ENCODE results near the gene FOXS1. TPM values are rescaled to one million over a fixed set of nuclear protein-coding genes. Genes with fewer than 3 reads are reported as not detected.
"Not testable (repeated sequence)": the region's sequence is repeated elsewhere in the genome, so short reads cannot be mapped to it uniquely, and the experiment has no call there.

The FOXS1 gene
- total RNA-seq, 1 experiment from 2014 or later, result not detected

DNA sequence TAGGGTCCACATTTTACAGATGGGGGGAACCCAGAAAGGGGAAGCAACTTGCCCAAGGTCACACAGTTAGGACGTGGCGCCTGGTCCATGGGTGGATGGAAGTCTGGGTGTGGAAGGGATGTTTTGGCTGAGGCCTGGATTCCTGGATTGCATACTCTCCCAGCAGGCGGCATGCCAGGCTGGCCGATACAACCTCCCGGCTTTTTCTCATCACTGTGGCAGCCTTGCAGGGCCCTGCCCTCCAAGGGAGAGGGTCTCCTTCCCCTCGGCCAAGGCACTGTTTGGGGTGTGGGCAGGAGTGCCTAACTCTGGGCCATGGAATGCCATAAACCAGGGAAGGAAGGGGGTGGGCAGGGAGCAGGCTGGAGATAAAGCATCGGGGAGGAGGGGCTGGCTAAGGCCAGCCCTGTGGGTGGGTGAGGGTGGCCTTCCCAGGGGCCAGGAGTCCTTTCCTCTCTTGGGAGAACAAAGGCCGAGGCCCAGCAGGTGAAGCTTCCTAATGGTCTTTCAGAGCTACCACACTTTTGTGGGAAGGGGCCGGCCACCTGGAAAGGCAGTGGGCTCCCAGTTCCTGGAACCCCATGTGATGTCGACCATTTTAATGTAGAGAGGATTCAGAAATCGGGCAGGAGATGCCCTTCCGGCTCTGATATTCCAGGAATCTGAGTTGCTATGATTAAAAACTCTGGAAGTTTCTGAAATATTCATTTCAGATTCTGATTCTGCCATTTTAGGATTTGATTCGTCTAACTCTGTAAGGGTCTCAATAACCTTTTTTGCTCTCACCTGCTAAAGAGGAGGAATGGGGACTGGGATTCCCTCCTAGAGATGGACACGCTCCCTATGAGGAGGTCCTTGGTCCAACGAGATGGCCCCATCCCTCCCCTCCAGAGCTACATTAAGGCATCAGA is 4.2 kb downstream of the FOXS1 start:
- DNase-seq (ENCODE audit: low spot score), result no peak

DNA sequence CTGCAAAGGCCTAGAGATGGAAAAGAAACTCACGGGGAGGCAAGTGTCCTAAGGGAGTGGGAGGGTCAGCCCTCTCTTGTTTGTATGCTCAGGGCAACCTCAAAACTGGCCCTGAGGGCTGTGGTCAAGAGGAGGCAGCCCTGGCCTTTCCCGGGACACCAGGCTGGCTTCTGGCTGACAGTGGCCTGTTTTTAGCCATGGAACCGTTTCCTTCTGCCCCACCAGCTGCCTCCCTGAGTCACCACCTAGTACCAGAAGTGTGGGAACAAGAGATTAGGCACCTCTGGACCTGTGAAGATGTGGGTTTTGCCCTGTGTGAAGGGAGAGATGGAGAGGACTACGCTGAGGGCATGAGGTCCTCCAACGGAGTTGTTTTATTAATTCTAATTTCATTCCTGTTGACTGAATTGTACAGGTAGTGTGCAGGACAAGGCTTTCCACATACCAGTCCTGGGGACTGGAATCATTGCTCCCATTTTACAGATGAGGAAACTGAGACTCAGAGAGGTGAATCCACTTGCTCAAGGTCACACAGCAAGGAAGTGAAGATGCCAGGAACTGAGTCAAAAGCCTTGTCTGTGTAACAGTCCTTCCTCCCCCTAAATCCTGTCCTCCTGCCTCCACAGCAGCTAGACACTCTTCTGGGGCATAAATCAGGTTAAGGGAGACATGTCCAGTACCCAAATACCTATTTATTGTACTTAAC is 5.5 kb downstream of the FOXS1 start:
- no peak for DNase-seq (ENCODE audit: low spot score)

DNA sequence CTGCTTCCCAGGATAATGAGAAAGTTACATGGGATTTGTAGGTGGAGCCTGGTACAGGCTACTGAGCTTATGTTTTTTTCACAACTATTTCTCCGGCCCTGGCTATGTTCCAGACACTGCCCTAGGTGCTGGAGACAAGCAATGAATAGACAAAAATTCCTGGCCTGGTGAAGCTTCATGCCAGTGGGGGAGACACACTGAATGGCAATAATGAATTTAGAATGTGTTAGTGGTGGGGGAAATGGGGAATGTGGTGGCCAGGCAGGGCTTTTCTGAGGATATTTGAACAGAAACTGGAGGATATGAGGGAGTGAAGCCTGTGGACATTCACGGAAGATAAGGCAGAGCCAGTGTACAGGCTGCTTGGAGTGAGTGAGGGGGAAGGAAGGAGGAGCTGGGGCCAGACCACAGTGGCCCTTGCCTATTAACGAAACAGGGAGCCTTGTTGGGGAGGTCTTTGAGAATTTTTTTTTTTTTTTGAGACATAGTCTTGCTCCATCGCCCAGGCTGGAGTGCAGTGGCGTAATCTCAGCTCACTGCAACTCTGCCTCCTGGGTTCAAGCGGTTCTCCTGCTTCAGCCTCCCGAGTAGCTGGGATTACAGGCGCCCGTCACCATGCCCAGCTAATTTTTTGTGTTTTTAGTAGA is 6.6 kb downstream of the FOXS1 start:
- DNase-seq (ENCODE audit: low spot score), result no peak

DNA sequence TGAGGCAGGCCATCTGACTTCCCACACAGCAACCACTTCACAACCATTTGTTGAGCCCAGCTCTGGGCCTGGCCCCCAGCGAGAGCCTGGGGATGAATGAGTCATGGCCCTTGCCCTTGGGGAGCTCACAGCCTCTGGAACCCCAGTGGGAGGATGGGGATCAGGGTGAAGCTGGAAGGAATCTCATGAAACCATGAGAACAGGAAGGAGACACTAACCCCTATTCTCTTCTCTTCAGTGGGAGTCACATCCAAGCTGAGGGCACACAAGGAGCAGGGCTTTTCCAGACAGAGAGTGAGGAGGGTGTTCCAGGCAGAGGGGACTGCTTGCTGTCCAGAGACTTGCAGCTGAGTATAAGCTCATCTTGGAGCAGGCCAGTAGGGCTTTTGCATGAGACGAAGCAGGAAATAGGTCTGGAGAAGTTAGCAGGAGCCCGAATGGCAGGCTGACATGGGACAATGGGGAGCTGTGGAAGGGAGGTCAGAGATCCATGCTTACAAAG is 7.5 kb downstream of the FOXS1 start:
- no peak for DNase-seq (ENCODE audit: low spot score)

DNA sequence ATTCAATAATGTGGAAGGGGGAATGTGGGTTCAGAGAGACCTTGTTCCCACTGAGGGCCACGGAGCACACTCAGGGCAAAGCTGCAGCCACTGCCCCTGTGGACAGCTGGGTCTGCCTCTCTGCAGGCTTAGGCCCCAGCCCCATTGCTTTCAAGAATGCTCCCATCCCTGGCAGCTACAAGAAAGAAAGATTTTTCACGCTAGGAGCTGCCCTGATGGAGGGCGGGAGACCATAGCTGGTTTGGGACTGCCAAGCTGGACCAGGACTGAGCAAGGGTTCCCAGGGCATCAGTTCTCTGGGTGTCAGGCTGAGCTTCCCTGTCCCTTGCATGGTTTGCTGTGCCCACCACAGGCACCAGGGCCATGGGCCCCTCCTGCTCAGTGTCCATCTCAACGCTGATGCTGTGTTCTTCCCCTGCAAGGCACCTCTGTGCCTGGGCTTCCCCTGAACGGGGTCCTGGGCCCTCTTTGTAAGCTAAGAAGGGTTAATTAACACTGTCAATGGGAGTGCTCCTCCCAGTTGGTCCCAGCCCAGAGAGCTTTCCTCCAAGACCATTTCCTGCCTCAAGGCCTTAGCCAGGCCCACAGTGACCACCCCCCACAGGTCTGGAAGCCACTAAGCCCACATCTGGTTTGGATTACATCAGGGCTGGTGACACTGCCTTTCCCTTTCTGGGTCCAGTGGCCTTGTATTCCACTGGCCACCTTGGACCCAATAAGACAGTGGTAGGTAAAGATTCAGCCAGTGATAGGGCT is 8.4 kb downstream of the FOXS1 start:
- DNase-seq (ENCODE audit: low spot score), result no peak

DNA sequence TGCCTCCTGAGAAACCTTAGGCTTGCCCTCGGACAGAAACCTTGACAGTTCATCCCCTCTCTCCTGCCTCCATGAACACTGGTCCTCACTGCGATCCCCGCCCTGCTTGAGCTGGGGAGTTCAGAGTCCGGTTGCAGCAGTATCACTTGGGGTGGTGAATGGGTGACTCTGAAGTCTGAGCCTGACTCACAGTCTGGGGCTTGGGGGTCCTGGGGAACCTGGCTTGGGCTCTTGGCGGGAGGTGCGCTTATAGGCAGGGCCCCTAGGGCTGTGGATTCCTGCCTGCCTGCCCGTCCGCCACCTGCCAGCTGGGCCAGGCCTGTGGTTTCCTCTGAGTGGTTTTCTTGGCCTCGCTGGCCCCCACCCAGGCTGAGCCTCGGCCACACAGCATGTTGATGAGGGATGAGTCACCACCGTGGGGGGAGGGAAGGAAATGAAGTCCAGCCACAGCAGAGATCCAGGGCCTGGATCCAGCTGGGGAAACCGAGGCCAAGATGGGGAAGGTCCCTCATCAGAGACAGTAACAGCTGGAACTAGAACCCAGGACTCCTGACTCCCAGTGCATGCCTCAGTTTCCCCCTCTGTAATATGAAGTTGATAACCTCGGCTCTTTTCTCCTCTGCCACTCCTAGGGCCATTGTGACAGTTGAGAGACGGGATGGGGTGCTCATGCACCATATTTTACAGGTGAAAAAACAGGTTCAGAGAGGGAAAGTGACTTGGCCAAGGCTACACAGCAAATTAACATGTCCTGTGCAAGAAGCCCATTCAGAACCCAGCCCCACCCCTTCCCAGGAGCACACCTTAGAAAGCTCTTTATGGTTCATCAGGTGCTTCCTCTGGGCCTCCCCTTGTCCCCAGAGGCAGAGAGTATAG is 9.2 kb downstream of the FOXS1 start:
- peak; percentile 89 for DNase-seq (ENCODE audit: low spot score)

DNA sequence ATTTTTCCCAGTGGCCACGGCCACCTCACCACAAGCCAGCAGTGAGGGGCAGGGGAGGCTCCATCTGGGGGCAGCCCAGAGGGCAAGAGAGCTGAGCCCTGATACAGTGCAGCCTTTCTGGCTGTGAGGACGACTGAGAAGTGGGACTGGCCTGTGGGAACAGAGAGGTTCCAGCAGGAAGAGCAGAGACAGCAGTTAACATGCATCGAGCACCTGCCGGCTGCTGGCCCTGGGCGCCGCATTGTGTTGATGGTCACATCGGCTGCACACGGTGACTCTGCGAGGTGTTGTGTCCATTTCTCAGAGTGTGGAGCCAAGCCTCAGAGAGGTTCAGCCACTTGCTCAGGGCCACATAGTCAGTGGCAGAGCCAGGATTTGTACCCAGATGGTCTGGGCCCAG is 9.8 kb downstream of the FOXS1 start:
- no peak for DNase-seq (ENCODE audit: low spot score)

DNA sequence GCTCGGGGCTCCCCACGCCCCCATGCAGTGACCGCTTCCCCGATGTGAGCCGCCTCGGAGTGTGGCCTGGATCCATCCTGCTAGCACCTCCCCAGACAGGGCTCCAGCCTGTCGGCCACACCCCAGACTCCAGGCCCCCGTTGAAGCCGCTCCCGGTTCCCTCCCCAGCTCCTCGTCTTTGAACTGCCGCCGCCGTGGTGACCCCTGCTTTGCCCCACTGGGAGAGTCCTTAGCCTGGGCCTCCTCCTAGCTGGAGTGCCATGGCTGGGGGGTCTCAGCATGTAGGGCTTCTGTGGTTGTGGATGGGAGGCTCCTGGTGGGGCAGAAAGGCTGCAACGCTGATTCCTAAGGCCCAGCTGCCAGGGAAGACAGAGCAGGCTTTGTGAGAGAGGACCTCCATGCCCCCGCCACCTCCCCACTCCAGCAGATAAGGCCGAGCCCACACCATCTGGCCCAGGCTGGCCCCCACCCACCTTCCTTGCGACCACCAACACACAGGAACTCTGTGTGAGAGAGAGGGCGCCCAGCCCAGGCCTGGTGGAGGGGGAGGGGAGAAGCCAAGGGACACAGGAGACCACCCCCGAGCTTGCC is 11.4 kb downstream of the FOXS1 start:
- no peak for DNase-seq (ENCODE audit: low spot score)

DNA sequence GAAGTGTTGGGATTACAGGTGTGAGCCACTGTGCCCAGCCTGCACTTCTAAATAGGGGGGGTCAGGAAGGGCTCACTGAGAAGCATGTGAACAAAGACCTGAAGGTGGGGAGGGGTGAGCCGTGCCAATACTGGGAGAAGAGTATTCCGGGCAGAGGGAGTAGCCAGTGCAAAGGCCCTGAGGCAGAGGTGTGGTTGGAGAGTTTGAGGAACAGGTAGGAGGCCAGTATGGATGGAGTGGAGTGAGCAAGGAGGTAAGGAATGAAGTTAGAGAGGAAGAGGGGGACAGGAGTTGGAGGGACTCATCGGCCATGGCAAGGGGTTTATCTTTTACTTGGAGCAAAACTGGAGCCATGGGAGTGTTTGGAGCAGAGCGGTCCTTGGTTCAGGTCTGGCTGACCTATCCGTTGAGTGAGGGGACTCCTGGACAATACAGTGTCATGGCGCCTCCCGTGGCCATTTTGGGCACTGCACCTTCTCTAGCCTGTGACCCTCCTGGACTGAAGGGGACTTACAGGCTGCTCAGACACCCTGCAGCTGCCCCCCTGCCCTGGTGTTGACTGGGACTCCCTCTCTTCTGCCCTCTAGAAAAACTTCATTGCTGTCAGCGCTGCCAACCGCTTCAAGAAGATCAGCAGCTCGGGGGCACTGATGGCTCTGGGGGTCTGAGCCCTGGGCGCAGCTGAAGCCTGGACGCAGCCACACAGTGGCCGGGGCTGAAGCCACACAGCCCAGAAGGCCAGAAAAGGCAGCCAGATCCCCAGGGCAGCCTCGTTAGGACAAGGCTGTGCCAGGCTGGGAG is 12.1 kb downstream of the FOXS1 start:
- DNase-seq (ENCODE audit: low spot score), result peak; percentile 85

DNA sequence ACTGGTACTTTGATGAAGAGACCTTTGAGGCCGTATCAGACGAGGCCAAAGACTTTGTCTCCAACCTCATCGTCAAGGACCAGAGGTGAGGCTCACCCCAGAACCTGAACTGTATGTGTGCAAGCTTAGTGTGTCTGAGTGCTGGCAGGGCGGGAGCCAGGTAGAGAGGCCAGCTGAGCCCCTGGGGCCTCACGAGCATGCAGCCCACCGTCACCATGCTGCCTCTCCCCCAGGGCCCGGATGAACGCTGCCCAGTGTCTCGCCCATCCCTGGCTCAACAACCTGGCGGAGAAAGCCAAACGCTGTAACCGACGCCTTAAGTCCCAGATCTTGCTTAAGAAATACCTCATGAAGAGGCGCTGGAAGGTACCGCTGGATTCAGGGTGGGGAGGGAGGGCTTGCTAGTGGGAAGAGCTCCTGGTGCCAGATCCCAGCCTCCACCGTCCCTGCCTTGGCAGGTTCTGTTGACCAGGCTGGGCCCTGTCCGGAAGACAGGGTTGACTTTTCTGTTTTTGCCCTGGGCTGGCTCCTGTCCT is 13.6 kb downstream of the FOXS1 start:
- DNase-seq (ENCODE audit: low spot score), result no peak

DNA sequence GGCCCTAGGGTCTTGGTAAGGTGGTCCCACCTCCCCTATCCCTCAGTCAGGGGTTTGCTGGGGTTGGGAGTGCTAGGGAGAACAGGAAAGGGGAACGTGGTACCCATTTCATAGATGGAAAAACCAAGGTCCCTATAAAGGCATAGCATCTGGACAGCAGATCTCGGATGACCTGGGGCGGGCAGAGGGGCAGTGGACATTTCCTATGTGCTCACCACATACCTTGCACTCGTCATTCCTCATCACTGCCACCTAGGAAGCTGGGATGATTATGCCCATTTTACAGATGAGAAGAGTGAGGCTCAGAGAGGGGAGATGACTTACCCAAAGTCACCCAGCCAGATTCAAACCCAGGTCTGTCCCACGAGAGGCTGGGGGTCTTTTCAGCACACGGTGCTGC is 14.2 kb downstream of the FOXS1 start:
- DNase-seq (ENCODE audit: low spot score), result no peak

DNA sequence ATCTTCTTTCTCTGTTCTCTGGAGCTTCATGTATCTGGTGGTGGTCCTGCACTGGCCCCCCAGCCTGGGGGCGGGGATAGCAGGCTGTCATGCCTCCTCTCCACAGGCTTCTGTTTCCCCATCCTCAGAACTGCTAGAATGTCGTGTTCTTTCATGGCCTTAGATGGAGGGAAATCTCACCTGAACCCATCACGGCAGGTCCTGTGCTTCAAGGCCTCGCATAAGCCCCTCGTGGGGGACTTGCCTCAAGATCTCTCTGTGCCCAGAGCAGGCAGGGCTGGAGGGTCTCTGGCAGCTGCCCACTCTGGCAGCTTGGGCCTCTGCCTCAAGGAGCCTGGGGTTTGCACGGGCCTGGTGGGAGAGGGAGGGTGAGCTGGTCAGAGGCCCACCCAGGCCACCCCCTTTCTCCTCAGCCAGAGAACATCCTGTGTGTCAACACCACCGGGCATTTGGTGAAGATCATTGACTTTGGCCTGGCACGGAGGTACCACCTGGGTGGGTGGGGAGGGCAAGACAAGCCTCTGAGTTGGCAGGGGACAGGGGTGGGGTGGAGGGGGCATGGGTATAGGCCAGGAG is 14.9 kb downstream of the FOXS1 start:
- DNase-seq (ENCODE audit: low spot score), result no peak

DNA sequence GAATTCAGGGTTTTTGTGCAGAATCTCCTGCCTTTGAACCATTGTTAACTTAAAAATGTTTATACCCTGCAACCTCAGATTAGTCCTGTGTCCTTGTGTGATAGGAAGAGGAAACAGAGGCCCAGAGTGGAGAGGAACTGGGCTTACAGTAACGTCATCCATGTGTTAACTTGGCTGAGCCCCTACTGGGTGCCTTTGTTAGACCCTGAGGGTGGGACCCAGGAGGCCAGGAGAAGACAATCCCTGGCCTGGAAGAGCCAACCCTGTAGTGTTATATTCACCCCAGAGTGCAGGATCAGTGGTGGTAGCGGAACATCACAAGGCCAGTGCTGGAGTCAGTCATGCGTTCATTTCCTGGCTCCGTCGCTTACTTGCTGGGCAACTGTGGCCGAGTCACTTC is 15.7 kb downstream of the FOXS1 start:
- DNase-seq (ENCODE audit: low spot score), result no peak

DNA sequence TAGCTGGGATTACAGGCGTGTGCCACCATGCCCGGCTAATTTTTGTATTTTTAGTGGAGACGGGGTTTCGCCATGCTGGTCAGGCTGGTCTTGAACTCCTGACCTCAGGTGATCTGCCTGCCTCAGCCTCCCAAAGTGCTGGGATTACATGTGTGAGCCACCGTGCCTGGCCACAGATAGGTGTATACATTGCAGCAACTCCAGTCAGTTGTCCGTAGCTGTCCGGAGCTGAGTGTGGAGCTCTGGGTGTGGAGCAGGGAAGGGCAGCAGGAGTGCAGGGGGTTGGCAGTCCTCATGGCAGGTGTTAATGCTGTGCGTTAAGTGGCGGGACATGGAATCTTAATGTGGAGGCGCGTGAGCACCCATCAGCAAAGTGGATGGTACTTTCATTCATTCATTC is 17.4 kb downstream of the FOXS1 start:
- not testable (repeated sequence) for DNase-seq (ENCODE audit: low spot score)

DNA sequence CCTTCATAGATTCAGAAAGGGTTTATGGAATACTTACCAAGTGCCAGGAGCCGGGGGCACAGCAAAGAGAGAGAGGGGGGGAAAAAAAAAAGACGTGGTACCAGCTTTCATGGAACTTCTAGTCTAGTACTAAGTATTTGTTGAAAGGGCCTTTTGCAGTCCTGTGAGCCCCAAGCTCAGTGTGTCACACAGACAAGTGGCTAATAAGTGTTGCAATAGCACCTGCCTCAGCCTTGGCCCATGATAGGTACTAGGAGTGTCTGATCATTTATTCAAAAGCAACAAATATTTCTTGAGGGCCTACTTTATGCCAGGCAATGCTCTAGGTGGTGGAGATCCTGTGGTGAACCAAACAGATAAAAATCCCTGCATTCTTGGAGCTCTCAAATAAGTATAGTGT is 18.3 kb downstream of the FOXS1 start:
- no peak for DNase-seq (ENCODE audit: low spot score)

DNA sequence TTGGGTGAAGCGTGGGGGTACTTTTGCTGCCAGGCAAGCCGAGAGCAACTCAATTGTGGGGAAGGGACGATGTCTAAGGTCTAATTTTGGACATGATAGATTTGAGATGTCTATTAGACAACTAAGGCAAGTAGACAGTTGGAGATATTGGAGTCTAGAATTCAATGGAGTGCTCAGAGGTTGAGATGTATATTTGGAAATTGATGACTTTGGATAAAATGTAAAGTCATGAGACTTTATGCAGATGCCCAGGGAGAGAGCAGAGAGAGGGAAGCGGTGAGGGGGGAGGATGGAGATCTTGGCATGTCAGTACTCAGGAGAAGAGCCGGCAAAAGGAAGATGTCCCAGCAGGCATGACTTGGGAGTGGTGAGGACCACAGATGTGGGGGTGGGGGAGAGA is 19.3 kb downstream of the FOXS1 start:
- DNase-seq (ENCODE audit: low spot score), result no peak

DNA sequence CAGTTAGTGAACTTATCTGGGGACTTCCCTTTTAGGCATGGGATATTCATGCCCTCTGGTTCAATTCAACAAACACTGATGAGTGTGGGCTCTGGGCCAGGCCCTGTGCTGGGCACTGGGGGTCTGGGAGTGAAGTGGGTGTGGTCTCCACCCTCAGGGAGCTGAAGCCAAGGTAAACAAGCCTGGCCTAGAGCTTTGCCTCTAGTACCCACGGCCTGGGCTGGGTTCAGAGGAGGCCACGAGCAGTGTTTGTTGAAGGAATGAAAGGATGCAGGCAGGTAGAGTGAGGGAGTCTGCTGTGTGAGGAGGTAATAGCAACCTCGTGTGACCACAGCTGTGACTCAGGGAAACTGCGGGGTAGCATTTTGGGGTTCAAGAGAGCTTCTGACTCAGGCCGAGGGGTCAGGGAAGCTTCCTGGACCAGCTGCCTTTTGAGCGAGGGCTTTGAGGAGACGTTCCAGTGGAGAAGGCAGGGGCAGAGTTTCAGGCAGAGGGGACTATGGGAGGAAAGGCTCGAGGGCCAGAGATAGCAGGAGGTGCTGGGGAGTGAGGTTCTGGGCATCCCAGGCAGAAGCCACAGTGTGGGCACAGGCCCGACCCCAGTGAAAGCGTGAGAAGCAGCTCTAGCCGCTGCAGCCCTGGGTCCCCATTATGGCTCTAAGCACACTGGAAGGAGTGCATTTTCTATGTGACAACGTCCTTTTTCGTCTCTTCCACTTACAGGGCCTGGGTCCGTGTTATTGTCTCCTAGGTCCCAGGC is 20.7 kb downstream of the FOXS1 start:
- no peak for DNase-seq (ENCODE audit: low spot score)

DNA sequence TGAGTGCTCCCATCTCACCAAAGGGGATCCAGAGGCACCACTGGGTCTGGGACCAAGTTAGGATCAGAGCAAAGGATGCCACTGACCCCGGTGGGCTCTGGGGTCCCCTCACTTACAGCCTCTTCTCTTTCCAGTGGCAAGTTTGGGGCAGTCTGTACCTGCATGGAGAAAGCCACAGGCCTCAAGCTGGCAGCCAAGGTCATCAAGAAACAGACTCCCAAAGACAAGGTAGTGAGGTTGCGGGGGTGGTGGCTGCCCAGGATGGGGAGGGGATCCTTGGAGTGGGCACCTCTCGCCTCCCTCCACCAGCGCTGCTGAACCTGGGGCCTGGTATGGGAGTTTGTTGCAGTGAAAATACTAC is 21.3 kb downstream of the FOXS1 start:
- DNase-seq (ENCODE audit: low spot score), result no peak
